Middle frontal gyrus (tissue), 1 donor: Measurements from ENCODE around the gene UGT2B10.
"Not testable (repeated sequence)": the region's sequence is repeated elsewhere in the genome, so short reads cannot be mapped to it uniquely, and the experiment has no call there.

ENCODE experiments used
- DNase-seq: peaks from one replicate; pipeline ENCODE4 v3.0.0-alpha.2; 2015; ENCODE audit warnings: low spot score; ENCODE audit errors: extremely low spot score

UGT2B10 gene

DNA sequence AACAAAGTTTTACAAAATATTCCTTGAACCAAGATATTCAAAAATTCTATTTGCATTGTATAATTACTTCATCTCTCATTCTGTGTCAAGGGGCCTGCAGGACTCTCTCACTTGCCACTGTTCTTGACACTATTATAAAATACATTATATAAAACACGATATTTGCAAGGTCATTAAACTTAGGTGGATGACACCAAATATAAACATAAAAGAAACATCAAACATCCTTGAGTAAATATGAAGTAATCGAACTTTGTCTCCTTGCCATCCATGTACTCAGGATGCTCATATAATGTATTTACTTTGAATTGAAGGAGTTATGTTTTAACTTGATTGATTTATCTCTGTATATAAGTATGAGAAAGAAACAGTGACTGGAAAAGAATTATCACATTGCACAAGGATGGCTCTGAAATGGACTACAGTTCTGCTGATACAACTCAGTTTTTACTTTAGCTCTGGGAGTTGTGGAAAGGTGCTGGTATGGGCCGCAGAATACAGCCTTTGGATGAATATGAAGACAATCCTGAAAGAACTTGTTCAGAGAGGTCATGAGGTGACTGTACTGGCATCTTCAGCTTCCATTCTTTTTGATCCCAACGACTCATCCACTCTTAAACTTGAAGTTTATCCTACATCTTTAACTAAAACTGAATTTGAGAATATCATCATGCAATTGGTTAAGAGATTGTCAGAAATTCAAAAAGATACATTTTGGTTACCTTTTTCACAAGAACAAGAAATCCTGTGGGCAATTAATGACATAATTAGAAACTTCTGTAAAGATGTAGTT is at the start of gene UGT2B10:
Gene UGT2B10, plus strand, starts transcription at position 378 of the 793 bp plus-strand sequence. Its CDS starts 26 bp downstream, at position 404.
- not testable (repeated sequence) for DNase-seq

DNA sequence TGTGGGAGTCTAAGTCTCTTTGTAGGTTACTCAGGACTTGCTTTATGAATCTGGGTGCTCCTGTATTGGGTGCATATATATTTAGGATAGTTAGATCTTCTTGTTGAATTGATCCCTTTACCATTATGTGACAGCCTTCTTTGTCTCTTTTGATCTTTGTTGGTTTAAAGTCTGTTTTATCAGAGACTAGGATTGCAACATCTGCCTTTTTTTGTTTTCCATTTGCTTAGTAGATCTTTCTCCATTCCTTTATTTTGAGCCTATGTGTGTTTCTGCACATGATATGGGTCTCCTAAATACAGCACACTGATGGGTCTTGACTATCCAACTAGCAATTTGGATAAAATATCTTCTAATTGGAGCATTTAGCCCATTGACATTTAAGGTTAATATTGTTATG is 44.0 kb upstream of the UGT2B10 start:
- not testable (repeated sequence) for DNase-seq

DNA sequence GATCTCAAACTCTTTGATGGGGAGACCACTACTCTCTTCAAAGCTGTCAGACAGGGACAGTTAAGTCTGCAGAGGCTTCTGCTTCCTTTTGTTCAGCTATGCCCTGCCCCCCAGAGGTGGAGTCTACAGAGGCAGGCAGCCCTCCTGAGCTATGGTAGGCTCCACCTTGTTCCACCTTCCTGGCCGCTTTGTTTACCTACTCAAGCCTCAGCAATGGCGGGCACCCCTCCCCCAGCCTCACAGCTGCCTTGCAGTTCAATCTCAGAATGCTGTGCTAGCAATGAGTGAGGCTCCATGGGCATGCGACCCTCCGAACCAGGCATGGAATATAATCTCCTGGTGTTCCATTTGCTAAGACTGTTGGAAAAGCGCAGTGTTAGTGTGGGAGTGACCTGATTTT is 42.1 kb upstream of the UGT2B10 start:
- no peak for DNase-seq

DNA sequence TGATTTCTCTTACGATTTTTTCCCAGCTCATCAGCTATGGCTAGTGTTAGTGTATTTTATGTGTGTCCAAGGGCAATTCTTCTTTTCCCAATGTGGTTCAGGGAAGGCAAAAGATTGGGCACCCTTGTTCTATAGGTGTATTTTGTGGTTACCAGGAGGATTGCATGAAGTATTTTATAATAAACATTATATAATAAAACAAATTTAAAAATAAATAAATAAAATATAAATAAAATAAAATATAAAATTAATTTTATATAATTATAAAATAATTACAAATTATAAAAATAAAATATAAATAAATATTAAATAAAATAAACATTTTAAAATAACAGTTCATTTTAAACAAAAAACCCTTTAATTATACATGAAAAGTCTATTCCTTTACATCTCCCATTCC is 35.6 kb upstream of the UGT2B10 start:
- DNase-seq = no peak

DNA sequence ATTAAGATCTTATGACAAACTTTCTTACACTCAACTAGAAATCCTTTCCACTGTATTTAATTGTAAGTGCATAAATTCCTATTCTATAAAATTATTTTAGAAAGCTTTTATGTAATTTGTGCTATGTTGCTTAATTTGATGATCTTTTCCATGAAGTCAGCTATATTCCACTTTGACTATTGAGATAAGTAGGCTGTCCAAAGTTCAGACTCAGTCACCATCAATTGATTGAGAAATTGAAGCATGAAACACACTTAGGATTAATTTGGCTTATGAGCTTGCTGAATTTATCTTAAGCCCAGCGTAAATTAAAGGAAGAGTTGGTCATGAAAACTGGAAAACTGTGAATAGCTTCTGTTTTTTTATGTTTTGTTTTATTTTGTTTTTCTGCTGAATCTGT is 18.7 kb upstream of the UGT2B10 start:
- no peak for DNase-seq

DNA sequence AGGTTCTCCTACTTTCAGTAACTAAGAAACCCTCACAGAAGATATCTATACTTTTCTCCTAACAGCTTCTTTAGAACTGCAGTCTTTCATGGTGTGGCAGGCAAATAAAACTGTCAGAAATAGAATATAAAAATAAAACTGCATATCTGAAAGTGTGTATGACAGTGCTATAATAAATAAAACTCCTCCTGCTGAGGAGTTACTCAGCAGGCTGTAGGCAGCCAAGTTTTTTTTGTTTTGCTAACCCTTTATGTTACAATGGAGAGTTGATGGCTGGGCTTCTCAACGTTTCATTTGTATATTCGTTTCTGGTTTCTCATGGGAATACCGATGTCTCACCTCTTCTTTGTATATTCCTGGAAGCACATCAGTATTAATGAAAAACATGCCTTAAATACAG is 18.2 kb upstream of the UGT2B10 start:
- DNase-seq = no peak

DNA sequence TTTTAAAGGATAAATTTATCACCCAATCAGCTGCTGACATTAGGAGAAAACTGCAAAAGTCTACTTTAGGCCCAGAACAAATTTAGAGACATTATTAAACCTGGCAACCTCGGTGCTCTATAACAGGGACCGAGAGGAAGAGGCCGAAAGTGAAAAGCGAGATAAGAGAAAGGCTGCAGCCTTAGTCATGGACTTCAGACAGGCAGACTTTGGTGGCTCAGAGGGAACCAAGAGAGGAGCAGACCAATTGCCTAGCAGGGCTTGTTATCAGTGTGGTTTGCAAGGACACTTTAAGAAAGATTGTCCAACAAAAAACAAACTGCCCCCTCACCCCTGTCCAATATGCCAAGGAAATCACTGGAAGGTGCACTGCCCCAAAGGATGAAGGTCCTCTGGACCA is 12.8 kb upstream of the UGT2B10 start:
- no peak for DNase-seq

DNA sequence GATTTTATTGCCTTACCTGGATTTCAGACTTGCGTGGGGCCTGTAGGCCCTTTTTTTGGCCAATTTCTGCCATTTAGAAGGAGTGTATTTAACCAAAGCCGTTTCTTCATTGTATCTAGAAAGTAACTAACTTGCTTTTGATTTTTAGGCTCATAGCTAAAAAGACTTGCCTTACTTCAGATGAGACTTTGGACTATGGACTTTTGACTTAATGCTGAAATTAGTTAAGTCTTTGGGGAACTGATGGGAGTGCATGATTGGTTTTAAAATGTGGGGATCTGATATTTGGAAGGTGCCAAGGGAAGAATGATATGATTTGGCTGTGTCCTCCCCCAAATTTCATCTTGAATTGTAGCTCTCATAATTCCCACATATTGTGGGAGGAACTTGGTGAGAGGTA is 7.7 kb upstream of the UGT2B10 start:
- no peak for DNase-seq

DNA sequence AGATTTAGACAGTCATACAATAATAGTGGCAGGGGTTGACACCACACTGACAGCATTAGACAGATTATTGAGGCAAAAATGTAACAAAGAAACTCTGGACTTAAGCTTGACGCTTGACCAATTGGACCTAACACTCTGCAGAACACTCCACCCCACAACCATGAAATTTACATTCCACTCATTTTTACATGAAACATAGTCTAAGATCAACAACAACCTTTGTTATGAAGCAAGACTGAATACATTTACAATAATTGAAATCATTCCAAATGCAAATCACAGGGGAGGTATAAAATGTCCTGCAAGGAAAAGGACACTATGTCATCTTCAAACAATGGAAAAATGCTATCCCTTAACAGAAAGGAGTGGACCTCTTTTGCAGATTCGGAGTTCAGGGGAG is 4.9 kb upstream of the UGT2B10 start:
- no peak for DNase-seq

DNA sequence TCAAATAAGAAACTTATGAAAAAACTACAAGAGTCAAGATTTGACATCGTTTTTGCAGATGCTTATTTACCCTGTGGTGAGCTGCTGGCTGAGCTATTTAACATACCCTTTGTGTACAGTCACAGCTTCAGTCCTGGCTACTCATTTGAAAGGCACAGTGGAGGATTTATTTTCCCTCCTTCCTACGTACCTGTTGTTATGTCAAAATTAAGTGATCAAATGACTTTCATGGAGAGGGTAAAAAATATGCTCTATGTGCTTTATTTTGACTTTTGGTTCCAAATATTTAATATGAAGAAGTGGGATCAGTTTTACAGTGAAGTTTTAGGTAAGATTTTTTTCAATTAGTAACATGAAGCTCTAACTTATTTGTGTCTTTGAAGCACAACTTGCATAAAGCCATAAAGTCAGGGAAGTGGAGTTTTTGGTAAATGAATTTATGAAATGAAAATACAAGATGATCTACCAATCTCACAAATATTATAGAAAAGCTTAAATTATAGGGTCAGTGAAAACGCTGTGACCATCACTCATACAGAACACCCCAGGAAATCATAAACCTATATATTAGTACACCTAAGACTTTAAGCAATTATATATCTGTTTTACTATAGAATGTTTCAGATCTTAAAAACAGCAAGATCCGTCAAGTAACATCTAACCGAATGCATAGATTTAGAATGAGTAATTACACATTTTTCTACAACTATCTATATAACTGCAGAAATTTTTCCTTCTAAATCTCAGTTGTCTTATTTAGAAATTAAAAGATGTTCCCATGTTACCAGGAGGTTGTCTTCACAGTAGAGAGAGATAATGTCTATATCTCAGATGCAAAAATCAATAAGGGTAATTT is 844 bp downstream of the UGT2B10 start:
- DNase-seq = not testable (repeated sequence)

DNA sequence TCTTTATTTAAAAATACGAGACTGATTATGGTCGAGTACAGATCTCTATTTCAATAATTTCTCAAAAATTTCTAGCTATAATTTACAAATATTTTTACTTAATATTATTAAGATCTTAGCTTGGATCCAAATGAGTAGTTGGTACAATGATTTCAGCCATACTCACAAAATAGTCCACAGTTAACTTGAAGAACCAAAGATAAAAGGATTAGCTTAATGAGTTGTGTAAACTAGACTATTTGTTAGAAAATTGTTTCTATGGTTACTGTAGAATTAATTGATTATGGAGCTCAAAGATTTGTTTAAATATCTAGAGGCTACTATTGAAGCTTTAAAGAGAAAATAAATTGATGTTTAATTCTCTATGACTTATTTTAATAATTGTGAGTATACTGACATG is 1.6 kb downstream of the UGT2B10 start:
- DNase-seq = no peak

DNA sequence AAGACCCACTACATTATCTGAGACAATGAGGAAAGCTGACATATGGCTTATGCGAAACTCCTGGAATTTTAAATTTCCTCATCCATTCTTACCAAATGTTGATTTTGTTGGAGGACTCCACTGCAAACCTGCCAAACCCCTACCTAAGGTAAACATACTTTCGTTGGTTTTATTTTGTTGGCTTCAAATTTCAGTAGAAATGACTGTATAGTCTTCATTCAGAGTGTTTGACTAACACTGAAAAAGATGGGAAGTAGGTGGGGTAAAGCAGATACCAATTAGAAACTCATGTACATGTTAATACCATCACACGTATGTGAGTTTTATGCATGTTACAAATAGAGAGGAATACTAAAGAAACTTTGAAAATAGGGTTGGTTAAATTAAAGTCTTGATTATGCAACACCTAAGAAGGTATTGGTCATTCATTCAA is 2.3 kb downstream of the UGT2B10 start:
- DNase-seq = not testable (repeated sequence)

DNA sequence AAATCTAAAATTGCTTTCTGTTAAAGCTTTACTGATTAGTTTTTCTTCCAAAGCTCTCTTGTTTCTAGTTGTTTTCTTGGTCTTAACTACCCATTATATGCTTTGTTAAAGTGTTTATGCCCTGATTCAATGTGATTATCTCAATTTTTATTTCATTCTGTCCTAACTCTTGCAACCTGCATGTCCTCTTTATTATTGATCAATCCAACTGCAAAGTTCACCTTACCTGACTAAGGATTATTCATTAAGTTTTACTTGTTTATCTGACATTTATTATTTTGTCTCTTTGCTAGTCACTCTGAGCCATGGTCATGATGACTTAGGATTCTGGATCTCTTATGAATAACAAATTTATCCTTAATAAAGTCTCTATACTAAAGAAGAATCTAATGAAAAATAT is 15.8 kb downstream of the UGT2B10 start:
- DNase-seq = no peak

DNA sequence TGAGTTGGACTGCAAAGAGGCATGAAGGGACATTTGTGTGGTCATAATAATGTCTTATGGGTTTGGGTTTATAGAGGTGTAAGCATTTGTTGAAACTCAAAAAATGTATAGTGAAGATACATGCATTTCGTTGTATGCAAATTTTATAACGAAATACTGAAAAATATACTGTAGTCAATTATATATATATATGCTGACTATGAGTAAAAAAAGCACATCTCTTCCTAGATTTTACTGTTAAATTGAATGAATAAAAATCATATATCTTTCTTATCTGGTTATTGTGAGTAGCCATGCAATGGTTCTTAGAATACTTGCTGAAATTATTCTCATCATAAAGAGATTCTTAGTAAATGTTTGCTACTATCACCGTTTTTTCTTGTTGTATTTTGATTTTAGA is 34.5 kb downstream of the UGT2B10 start:
- DNase-seq = no peak

DNA sequence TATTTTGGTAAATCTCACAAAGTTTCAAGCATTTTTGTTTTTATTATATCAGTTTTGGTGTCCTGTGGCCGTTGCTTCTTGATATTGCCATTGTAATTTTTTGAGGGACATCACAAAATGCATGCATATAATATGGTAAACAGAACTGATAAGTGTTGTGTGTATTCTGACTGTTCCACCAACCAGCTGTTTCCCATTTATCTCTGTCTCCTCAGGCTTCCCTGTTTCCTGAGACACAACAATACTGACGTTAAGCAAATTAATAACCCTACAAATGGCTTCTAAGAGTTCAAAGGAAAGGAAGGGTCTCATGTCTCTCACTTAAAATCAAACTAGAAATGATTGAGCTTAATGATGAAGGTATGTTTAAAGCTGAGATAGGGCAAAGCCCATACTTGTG is 40.0 kb downstream of the UGT2B10 start:
- DNase-seq = no peak

DNA sequence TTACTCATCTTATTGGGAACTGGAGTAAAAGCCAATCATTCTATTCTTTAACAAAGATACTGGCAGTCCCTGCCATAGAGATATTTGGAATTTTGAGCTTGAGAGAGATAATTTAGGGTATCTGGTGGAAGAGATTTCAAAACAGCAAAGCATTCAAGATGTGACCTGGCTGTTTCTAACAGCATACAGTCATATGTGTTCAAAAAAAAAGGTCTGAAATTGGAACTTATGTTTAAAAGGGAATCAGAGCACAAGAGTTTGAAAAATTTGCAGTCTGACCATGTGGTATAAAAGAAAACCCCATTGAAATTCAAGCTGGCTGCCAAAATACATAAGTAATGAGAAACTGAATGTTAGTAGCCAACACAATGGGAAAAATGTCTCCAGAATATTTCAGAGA is 42.2 kb downstream of the UGT2B10 start:
- no peak for DNase-seq

DNA sequence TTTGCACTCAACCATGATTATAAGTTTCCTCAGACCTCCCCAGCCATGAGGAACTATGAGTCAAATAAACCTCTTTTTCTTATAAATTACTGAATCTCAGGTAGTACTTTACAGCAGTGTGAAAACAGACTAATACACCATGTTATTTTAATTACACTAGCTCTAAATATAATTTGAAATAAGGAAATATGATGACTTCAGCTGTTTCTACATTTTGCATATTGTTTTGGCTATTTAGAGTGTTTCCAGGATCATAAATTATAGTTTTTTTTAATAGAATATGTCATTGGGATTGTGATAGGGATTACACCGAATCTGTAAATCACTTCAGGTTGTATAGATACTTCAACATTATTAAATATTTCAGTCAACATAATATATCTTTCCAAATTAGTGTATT is 43.9 kb downstream of the UGT2B10 start:
- DNase-seq = no peak

DNA sequence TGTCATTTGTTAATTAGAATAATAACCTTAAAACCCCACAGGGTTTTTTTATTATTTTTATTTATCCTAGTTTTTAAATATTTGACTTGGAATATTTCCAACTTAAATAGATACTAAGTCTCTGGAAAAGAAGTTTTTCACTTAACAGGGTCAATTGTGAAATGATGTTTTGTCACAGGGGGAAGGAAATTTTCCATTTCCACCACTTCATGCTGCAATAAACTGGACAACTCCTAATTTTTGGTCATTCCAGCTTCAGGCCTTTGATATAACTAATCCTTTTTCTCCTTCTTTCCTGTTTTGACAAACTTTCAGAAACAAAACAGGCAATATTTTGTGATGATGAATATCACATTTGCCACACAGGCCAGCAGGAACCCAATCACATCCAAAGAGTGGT is 45.3 kb downstream of the UGT2B10 start:
- no peak for DNase-seq

DNA sequence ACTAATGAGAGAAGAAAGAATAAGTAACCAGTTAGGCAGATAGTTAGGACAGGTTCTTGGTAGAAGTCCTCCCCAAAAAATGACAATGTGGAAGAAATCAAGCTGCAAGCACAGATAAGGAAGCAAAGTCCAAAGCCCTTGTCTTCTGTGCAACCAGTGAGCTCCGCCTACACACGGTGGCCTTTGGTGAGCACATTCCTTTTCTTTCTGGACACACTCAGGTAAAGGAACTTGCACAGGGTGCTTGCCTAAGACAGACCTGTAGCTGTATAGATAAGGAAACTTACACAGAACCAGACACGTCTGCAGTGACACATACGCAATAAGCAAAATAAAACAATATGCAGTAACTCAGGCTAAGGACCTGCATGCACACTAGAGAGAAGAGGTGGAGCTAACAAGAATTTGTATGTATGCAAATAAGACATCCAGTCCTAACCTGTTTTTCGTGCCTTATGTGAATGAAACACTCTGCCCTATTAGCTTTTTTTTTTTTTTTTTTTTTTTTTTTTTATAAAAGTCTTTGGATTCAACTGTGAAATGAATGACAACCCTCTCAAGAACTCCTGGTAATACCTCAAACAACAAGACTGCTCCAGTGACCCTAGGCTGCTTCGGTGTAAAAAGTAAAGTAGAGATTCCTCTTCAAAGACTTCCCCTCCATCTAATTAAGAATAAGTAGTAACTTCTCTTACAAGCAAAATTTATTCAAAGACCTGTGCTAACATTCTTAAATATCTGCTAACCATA is 48.8 kb downstream of the UGT2B10 start:
- DNase-seq = no peak

DNA sequence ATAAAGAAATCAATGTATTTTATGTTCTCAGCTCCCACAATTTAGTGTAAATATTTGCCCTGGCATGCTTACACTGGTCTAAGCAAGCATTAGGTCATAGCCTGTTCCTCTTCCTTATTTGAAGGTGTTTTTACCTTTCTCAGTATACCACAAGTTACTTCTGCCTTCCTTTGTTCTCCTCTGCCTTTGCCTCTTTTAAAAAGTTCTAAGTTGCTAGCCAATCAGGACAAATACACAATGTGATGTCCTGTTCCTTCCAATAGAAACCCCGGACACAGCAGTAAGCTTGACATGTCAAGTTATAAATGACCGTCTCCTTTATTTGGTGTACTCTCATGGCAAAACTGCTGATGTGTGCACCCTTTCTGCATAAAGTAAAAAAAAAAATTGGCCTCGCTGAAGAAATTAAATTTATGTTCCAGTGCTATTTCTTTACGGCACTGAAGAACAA is 49.4 kb downstream of the UGT2B10 start:
- DNase-seq = no peak

DNA sequence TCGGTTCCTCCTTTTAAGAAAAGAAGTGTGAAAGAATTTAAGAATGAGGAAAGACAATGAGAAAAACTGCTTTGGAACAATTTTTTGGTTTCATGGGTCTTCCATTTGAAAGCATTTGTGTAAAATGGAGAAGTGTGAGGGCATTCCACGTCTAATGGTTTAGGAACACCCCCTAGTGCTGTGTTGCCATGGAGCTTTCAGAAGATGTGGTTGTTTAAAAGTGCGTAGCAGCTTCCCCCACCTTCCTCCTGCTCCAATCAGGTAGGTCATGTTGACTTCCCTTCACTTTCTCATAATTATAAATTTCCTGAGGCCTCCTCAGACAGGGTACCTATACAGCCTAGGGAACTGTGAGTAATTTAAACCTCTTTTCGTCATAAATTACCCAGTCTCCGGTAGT is 50.0 kb downstream of the UGT2B10 start:
- DNase-seq = no peak

DNA sequence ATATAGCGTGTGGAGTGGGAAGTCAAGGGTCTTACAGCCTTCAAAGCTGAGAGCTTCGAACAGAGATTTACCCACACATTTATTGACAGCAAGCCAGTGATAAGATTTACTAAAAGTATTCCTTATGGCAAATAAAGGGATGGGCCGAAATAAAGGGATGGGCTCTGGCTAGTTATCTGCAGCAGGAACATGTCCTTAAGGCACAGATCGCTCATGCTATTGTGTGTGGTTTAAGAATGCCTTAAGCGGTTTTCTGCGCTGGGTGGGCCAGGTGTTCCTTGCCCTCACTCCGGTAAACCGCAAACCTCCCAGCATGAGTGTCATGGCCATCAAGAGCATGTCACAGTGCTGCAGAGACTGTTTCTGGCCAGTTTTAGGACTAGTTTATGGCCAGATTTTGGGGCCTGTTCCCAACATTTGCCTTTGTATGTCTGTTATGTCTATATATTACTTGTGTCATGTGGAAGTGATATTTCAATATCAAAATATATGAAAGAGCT is 53.5 kb downstream of the UGT2B10 start:
- no peak for DNase-seq
